Testis (tissue), 2 donors: Measurements from ENCODE around the gene RTP3.

Experiments used
- POLR2A ChIP-seq: fragments of 450-650 bp; IDR thresholded peaks from one replicate; pipeline ENCODE4 v1.6.1; 2017; ENCODE audit warnings: antibody characterized with exemption, mild to moderate bottlenecking, moderate library complexity
- TF ChIP-seq, protein P1 (sequence below), 3 experiments: fragments of 450-650 bp in 2 of 3; fragments of 200-600 bp in 1 of 3; sonication (generic) in 1 of 3; IDR thresholded peaks; one replicate each; pipeline ENCODE4 v1.5.1; 2016 to 2019; ENCODE audit warnings: antibody characterized with exemption in 3 of 3, mild to moderate bottlenecking in 2 of 3, moderate library complexity in 1 of 3

DNA sequence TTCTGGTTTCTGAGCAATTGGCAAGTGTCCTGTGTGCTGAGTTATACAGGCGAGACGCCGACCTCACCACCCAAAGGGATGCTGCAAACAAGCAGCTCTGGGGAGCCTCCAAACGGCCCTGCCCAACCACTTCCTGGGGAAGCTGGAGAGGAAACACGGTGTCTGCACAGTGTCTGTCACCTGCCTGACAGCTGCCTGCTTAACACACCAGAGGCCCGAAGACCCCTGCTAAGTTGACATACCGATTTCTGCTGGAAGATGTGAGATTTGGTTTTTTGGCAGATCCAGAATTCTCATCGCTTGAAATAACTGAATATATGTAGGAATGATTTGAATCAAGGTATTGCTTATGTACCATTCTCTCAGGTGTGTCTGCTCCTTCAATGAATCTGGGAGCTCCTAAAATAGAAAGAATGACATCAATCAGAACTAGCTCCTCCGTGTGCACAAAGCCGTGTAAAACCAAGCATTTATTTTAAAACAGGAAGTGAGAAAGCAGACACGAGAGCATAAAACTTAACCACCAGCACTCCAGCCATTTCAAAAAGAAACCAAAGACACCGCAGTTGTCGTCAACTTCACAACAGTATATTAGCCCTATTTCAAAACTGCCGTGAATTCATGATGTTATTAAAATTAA lies 41.1 kb downstream of the RTP3 start:
- TF ChIP-seq, protein P1, sequence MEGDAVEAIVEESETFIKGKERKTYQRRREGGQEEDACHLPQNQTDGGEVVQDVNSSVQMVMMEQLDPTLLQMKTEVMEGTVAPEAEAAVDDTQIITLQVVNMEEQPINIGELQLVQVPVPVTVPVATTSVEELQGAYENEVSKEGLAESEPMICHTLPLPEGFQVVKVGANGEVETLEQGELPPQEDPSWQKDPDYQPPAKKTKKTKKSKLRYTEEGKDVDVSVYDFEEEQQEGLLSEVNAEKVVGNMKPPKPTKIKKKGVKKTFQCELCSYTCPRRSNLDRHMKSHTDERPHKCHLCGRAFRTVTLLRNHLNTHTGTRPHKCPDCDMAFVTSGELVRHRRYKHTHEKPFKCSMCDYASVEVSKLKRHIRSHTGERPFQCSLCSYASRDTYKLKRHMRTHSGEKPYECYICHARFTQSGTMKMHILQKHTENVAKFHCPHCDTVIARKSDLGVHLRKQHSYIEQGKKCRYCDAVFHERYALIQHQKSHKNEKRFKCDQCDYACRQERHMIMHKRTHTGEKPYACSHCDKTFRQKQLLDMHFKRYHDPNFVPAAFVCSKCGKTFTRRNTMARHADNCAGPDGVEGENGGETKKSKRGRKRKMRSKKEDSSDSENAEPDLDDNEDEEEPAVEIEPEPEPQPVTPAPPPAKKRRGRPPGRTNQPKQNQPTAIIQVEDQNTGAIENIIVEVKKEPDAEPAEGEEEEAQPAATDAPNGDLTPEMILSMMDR (IDR thresholded peaks at IDR 0.05) = no peak
- no peak for TF ChIP-seq POLR2A
